ENCODE measurements around the gene ARHGEF1. TPM values are rescaled to one million over a fixed set of nuclear protein-coding genes. Genes with fewer than 3 reads are reported as not detected.

The ARHGEF1 gene
- total and polyA plus RNA-seq, 2 donors (not counting 1 experiment from before 2014, with no cell fraction given) = 21.6 to 23.9 TPM

DNA sequence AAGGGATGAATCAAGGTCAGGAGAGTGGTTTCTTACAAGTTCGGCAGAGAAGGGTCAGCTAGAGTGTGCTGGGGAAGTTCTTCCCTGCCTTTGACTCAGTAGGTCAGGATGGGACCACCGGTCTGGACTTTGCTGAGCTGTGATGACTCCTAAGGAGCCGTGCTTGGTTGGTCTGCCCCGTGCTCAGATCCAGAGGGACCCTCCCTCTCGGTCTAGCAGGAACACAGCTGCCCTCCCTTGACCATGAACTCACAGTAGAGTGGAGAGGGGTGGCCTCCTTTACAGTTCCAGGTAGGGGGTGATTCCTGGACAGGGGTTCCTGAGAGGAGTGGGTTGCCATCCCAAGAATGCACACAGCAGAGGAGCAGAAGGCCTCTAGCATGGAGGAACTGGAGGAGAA lies 18.6 kb upstream of the ARHGEF1 start:
- Histone ChIP-seq H3K79me2 (ENCODE audit: control insufficient read depth, insufficient read depth, low read length) (peaks cover 73% of the 10 kb centered on the region), H2AFZ (ENCODE audit: low read length) (no peak overlapping the region), H3K9ac (ENCODE audit: insufficient read depth, low read length) (no peak overlapping the region), H4K20me1 (ENCODE audit: control insufficient read depth, extremely low read depth, insufficient read depth, low read length) (no peaks in the 10 kb centered on the region), H3K27ac (ENCODE audit: insufficient read depth, low read length) (no peak overlapping the region), H3K4me1 (ENCODE audit: control insufficient read depth, extremely low read depth, insufficient read depth, low read length) (peaks cover 8% of the 10 kb centered on the region), H3K9me3 (ENCODE audit: control insufficient read depth, insufficient read depth, low read depth, low read length) (no peaks in the 10 kb centered on the region), H3K36me3 (ENCODE audit: control insufficient read depth, insufficient read depth, low read length) (peaks cover 44% of the 10 kb centered on the region), H3K4me2 (ENCODE audit: extremely low read depth, insufficient read depth, low read length) (no peak overlapping the region), H3K4me3 (replicated peaks in 1 of 4; ENCODE audit: control extremely low read depth in 1 of 4, insufficient read depth in 1 of 4, low read depth in 3 of 4, low read length in 4 of 4) (no peak overlapping the region), H3K27me3 (ENCODE audit: control insufficient read depth, insufficient read depth, low read length) (no peaks in the 10 kb centered on the region)
- DNase-seq (ENCODE audit: low read depth in 2 of 2) = no peak
- no peak for TF ChIP-seq EZH2 (IDR thresholded peaks at IDR 0.05; ENCODE audit: low read length, missing control alignments)
- TF ChIP-seq, protein P1, sequence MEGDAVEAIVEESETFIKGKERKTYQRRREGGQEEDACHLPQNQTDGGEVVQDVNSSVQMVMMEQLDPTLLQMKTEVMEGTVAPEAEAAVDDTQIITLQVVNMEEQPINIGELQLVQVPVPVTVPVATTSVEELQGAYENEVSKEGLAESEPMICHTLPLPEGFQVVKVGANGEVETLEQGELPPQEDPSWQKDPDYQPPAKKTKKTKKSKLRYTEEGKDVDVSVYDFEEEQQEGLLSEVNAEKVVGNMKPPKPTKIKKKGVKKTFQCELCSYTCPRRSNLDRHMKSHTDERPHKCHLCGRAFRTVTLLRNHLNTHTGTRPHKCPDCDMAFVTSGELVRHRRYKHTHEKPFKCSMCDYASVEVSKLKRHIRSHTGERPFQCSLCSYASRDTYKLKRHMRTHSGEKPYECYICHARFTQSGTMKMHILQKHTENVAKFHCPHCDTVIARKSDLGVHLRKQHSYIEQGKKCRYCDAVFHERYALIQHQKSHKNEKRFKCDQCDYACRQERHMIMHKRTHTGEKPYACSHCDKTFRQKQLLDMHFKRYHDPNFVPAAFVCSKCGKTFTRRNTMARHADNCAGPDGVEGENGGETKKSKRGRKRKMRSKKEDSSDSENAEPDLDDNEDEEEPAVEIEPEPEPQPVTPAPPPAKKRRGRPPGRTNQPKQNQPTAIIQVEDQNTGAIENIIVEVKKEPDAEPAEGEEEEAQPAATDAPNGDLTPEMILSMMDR (conservative IDR thresholded peaks at IDR 0.05 in 1 of 2, IDR thresholded peaks at IDR 0.05 in 1 of 2; ENCODE audit: low read depth in 1 of 2, low read length in 2 of 2) = no peak

DNA sequence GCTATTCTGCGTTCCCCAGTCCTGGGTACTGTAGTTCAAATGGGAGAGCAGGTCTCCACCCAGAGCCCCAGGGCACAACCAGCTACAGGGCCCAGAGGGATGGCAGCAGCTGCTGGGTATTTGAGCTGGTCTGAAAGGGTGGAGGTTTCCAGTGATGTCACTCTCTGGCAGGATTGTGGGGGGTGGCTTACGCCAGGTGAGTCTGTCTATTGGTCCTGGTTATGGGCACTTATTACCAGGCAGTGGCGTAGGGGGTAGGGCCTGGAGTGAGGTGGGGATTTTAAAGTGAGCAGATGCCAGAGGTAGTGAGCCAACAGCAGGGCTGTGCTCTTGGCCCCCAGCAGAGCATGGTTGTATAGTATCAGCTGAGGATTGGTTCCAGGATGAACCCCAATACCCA lies 16.7 kb upstream of the ARHGEF1 start:
- Histone ChIP-seq H3K79me2 (ENCODE audit: control insufficient read depth, insufficient read depth, low read length) (peaks cover 61% of the 10 kb centered on the region), H3K36me3 (ENCODE audit: control insufficient read depth, insufficient read depth, low read length) (peaks cover 49% of the 10 kb centered on the region)

DNA sequence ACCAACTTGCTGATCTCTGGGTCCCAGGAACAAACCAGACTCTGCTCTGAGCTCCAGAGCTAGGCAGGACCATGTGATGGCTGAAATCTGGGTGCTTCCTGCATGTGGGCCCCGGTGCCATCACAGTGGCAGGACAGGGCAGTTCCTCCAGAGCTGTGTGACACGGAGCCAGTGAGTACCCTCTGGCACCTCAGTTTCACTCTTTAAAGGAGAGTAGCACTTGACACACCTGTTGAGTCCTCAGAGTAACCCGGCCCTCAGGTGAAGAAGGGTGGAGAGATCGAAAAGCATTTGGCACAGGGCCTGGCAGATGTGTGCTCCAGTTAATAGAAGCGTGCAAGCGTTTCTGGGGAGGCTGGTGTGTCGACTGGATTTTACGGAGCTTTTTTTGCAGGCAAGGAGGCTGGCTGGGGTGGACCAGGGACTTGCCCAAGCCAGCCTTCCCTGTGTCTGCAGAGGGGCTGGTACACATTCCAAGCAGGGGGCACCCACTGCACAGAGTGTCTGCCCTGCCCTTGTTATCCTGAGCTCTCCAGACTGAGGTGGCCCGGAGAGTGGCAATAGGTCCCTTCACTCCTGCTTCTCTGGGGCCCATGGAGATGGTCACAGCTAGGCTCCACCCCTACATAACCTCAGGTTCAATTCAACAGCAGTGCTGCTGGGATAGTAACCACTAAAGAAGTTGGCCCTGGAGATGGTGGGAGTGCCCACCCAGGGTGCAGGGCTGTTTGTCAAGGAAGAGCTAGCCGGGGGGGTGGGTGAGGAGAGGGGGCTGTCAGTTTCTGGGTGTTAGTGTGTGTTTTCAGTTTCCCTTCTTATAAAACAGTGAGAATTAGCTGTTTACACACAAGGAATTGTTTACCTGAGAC lies 14.6 kb upstream of the ARHGEF1 start:
- no peak overlapping the region for H3K9ac ChIP-seq (ENCODE audit: insufficient read depth, low read length)
- H4K20me1 ChIP-seq (ENCODE audit: control insufficient read depth, extremely low read depth, insufficient read depth, low read length) = peaks cover 3% of the 10 kb centered on the region
- H2AFZ ChIP-seq (ENCODE audit: low read length) = no peak overlapping the region
- H3K36me3 ChIP-seq (ENCODE audit: control insufficient read depth, insufficient read depth, low read length) = peaks cover 38% of the 10 kb centered on the region
- no peak for TF ChIP-seq EZH2 (IDR thresholded peaks at IDR 0.05; ENCODE audit: low read length, missing control alignments)
- TF ChIP-seq, protein P1 (conservative IDR thresholded peaks at IDR 0.05 in 1 of 2, IDR thresholded peaks at IDR 0.05 in 1 of 2; ENCODE audit: low read depth in 1 of 2, low read length in 2 of 2) = no peak
- no peaks in the 10 kb centered on the region for H3K9me3 ChIP-seq (ENCODE audit: control insufficient read depth, insufficient read depth, low read depth, low read length)
- H3K27ac ChIP-seq (ENCODE audit: insufficient read depth, low read length) = no peak overlapping the region
- H3K79me2 ChIP-seq (ENCODE audit: control insufficient read depth, insufficient read depth, low read length) = peaks cover 40% of the 10 kb centered on the region
- H3K27me3 ChIP-seq (ENCODE audit: control insufficient read depth, insufficient read depth, low read length) = no peaks in the 10 kb centered on the region
- DNase-seq (ENCODE audit: low read depth in 2 of 2) = no peak
- no peaks in the 10 kb centered on the region for H3K4me1 ChIP-seq (ENCODE audit: control insufficient read depth, extremely low read depth, insufficient read depth, low read length)
- H3K4me2 ChIP-seq (ENCODE audit: extremely low read depth, insufficient read depth, low read length) = no peak overlapping the region
- H3K4me3 ChIP-seq (replicated peaks in 1 of 4; ENCODE audit: control extremely low read depth in 1 of 4, insufficient read depth in 1 of 4, low read depth in 3 of 4, low read length in 4 of 4) = no peak overlapping the region

More for the DNA sequence above, 16.7 kb upstream of the ARHGEF1 start:
- TF ChIP-seq EZH2 (IDR thresholded peaks at IDR 0.05; ENCODE audit: low read length, missing control alignments) = no peak
- TF ChIP-seq, protein P1 (conservative IDR thresholded peaks at IDR 0.05 in 1 of 2, IDR thresholded peaks at IDR 0.05 in 1 of 2; ENCODE audit: low read depth in 1 of 2, low read length in 2 of 2) = no peak
- H3K4me2 ChIP-seq (ENCODE audit: extremely low read depth, insufficient read depth, low read length) = no peak overlapping the region
- H3K27me3 ChIP-seq (ENCODE audit: control insufficient read depth, insufficient read depth, low read length) = no peaks in the 10 kb centered on the region
- H3K9ac ChIP-seq (ENCODE audit: insufficient read depth, low read length) = no peak overlapping the region
- H3K4me1 ChIP-seq (ENCODE audit: control insufficient read depth, extremely low read depth, insufficient read depth, low read length) = peaks cover 8% of the 10 kb centered on the region
- no peak for DNase-seq (ENCODE audit: low read depth in 2 of 2)
- no peaks in the 10 kb centered on the region for H4K20me1 ChIP-seq (ENCODE audit: control insufficient read depth, extremely low read depth, insufficient read depth, low read length)
- no peak overlapping the region for H3K4me3 ChIP-seq (replicated peaks in 1 of 4; ENCODE audit: control extremely low read depth in 1 of 4, insufficient read depth in 1 of 4, low read depth in 3 of 4, low read length in 4 of 4)
- H2AFZ ChIP-seq (ENCODE audit: low read length) = no peak overlapping the region
- H3K9me3 ChIP-seq (ENCODE audit: control insufficient read depth, insufficient read depth, low read depth, low read length) = no peaks in the 10 kb centered on the region
- H3K27ac ChIP-seq (ENCODE audit: insufficient read depth, low read length) = no peak overlapping the region
